HEK293 (cell line): ENCODE measurements around the gene RBM20.
"Not testable (repeated sequence)": the region's sequence is repeated elsewhere in the genome, so short reads cannot be mapped to it uniquely, and the experiment has no call there.

Source experiments
- MZF1 ChIP-seq: fragments of 450-650 bp; formaldehyde crosslinking; IDR thresholded peaks from 2 replicates; pipeline ENCODE4 v1.5.1; 2017; ENCODE audit warnings: missing biosample characterization, missing genetic modification characterization, borderline replicate concordance
- PBX3 ChIP-seq: sonication (generic); formaldehyde crosslinking; IDR thresholded peaks from 2 replicates; pipeline ENCODE4 v1.8.1; 2022; ENCODE audit warnings: mild to moderate bottlenecking, moderate library complexity, missing genetic modification reagents
- PRDM1 ChIP-seq: fragments of 450-650 bp; formaldehyde crosslinking; IDR thresholded peaks from 2 replicates; pipeline ENCODE4; 2016; ENCODE audit warnings: missing biosample characterization, missing genetic modification characterization
- ZNF121 ChIP-seq: fragments of 450-650 bp; formaldehyde crosslinking; IDR thresholded peaks from 2 replicates; pipeline ENCODE4 v1.5.1; 2016; ENCODE audit warnings: missing biosample characterization, missing genetic modification characterization
- ZNF175 ChIP-seq: fragments of 450-650 bp; formaldehyde crosslinking; IDR thresholded peaks from 2 replicates; pipeline ENCODE4 v1.5.1; 2016; ENCODE audit warnings: missing biosample characterization, missing genetic modification characterization
- ZNF580 ChIP-seq: fragments of 450-650 bp; formaldehyde crosslinking; IDR thresholded peaks from 2 replicates; pipeline ENCODE4 v1.5.1; 2016; ENCODE audit warnings: missing biosample characterization, missing genetic modification characterization
- ZNF707 ChIP-seq: fragments of 450-650 bp; formaldehyde crosslinking; IDR thresholded peaks from 2 replicates; pipeline ENCODE4 v1.5.1; 2016; ENCODE audit warnings: missing biosample characterization, missing genetic modification characterization
- TF ChIP-seq, protein P1 (sequence below): fragments of 450-650 bp; formaldehyde crosslinking; IDR thresholded peaks from 2 replicates; pipeline ENCODE4 v1.5.1; 2016; ENCODE audit warnings: missing biosample characterization, missing genetic modification characterization
- TF ChIP-seq, protein P2 (sequence below): fragments of 450-650 bp; formaldehyde crosslinking; IDR thresholded peaks from 2 replicates; pipeline ENCODE4 v1.5.1; 2016; ENCODE audit warnings: missing biosample characterization, missing genetic modification characterization, low read depth

- TF ChIP-seq, protein P1, sequence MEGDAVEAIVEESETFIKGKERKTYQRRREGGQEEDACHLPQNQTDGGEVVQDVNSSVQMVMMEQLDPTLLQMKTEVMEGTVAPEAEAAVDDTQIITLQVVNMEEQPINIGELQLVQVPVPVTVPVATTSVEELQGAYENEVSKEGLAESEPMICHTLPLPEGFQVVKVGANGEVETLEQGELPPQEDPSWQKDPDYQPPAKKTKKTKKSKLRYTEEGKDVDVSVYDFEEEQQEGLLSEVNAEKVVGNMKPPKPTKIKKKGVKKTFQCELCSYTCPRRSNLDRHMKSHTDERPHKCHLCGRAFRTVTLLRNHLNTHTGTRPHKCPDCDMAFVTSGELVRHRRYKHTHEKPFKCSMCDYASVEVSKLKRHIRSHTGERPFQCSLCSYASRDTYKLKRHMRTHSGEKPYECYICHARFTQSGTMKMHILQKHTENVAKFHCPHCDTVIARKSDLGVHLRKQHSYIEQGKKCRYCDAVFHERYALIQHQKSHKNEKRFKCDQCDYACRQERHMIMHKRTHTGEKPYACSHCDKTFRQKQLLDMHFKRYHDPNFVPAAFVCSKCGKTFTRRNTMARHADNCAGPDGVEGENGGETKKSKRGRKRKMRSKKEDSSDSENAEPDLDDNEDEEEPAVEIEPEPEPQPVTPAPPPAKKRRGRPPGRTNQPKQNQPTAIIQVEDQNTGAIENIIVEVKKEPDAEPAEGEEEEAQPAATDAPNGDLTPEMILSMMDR: not testable (repeated sequence)
- not testable (repeated sequence) for TF ChIP-seq ZNF121 (tag by site-specific recombination); ZNF707 (tag by site-specific recombination); ZNF175 (tag by site-specific recombination); MZF1 (tag by site-specific recombination); PBX3 (CRISPR knock-in tag); PRDM1 (tag by site-specific recombination)
- TF ChIP-seq, protein P2, sequence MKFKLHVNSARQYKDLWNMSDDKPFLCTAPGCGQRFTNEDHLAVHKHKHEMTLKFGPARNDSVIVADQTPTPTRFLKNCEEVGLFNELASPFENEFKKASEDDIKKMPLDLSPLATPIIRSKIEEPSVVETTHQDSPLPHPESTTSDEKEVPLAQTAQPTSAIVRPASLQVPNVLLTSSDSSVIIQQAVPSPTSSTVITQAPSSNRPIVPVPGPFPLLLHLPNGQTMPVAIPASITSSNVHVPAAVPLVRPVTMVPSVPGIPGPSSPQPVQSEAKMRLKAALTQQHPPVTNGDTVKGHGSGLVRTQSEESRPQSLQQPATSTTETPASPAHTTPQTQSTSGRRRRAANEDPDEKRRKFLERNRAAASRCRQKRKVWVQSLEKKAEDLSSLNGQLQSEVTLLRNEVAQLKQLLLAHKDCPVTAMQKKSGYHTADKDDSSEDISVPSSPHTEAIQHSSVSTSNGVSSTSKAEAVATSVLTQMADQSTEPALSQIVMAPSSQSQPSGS: not testable (repeated sequence)
- TF ChIP-seq ZNF580: 0 out of 2 replicates have a peak, but pooled peaks have one; percentile 46
These were observed 4.3 kb upstream of the RBM20 start for GRCh38 chr10:110639858-110640257.
